DOHH2 (cell line): ENCODE data around the gene GRM4.

Experiments
- H3F3A ChIP-seq: fragments of 200-600 bp; sonication (generic), shearing (Covaris generic); 2 replicates; pipeline ENCODE4 v1.6.0; 2016; ENCODE audit warnings: antibody characterized with exemption, mild to moderate bottlenecking; ENCODE audit not compliant: control insufficient read depth, insufficient read depth
- H3K27ac ChIP-seq: fragments of 200-600 bp; sonication (generic); 2 replicates; pipeline ENCODE4 v1.5.1; 2014; ENCODE audit warnings: low read depth, mild to moderate bottlenecking, low read length, moderate library complexity
- H3K27me3 ChIP-seq: fragments of 200-600 bp; sonication (generic); 2 replicates; pipeline ENCODE4 v1.6.1; 2014; ENCODE audit warnings: mild to moderate bottlenecking, low read length, mixed read lengths; ENCODE audit not compliant: control insufficient read depth
- H3K36me3 ChIP-seq: fragments of 200-600 bp; sonication (generic); 2 replicates; pipeline ENCODE4 v1.6.1; 2014; ENCODE audit warnings: mild to moderate bottlenecking, low read length, moderate library complexity, mixed read lengths; ENCODE audit not compliant: control insufficient read depth
- H3K4me1 ChIP-seq: fragments of 200-600 bp; sonication (generic); 2 replicates; pipeline ENCODE4 v1.6.1; 2014; ENCODE audit warnings: mild to moderate bottlenecking, low read length, mixed read lengths; ENCODE audit not compliant: control insufficient read depth
- H3K4me2 ChIP-seq: fragments of 200-600 bp; sonication (generic); 2 replicates; pipeline ENCODE4 v1.6.0; 2014; ENCODE audit warnings: mild to moderate bottlenecking, low read length, moderate library complexity
- H3K4me3 ChIP-seq: fragments of 200-600 bp; sonication (generic); 2 replicates; pipeline ENCODE4 v1.5.1; 2014; ENCODE audit warnings: mild to moderate bottlenecking, low read length, mixed read lengths
- H3K79me2 ChIP-seq: fragments of 200-600 bp; sonication (generic); 2 replicates; pipeline ENCODE4 v1.6.1; 2014; ENCODE audit warnings: mild to moderate bottlenecking, low read length, mixed read lengths; ENCODE audit not compliant: control insufficient read depth
- H3K9me2 ChIP-seq: fragments of 200-600 bp; sonication (generic); replicated peaks from 2 replicates; pipeline ENCODE4 v1.6.1; 2014; ENCODE audit warnings: mild to moderate bottlenecking, low read length, mixed read lengths; ENCODE audit not compliant: control insufficient read depth
- H3K9me3 ChIP-seq: fragments of 200-600 bp; sonication (generic); 2 replicates; pipeline ENCODE4 v1.6.1; 2014; ENCODE audit warnings: antibody characterized with exemption, low read length, mixed read lengths; ENCODE audit not compliant: control insufficient read depth, insufficient read depth
- H4K20me1 ChIP-seq: fragments of 200-600 bp; sonication (generic); 2 replicates; pipeline ENCODE4 v1.6.0; 2014; ENCODE audit warnings: low read depth, mild to moderate bottlenecking, antibody characterized with exemption, low read length, moderate library complexity; ENCODE audit not compliant: control insufficient read depth, insufficient read depth
- CTCF ChIP-seq: fragments of 200-600 bp; sonication (generic); IDR thresholded peaks from one replicate; pipeline ENCODE4 v1.5.1; 2014; ENCODE audit warnings: antibody characterized with exemption, mild to moderate bottlenecking, low read depth, low read length; ENCODE audit not compliant: poor library complexity, severe bottlenecking
- EZH2phosphoT487 ChIP-seq: fragments of 200-600 bp; sonication (generic); IDR thresholded peaks from 2 replicates; pipeline ENCODE4 v1.6.1; 2017; ENCODE audit warnings: borderline replicate concordance, mild to moderate bottlenecking, antibody characterized with exemption, low read length, moderate library complexity, mixed read lengths

The GRM4 gene

DNA sequence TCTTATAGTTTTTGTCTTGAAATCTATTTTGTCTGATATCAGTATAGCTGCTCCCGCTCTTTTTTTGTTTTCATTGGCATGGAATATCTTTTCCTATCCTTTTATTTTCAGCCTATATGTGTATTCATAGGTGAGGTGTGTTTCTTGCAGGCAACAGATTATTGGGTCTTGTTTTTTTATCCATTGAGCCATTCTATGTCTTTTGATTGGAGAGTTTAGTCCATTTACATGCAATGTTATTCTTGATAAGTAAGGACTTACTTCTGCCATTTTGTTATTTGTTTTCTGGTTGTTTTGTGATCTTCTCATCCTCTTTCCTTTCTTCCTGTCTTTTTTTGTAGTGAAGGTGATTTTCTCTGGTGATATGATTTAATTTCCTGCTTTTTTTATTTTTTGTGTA is 24.0 kb upstream of the GRM4 start:
- no peak for TF ChIP-seq CTCF
- no peak for TF ChIP-seq EZH2phosphoT487
- H3K9me3 ChIP-seq = no peaks in the 10 kb centered on the region
- H3K79me2 ChIP-seq = no peaks in the 10 kb centered on the region
- no peak overlapping the region for H3K27ac ChIP-seq
- H4K20me1 ChIP-seq = no peaks in the 10 kb centered on the region
- no peaks in the 10 kb centered on the region for H3K9me2 ChIP-seq
- H3K4me3 ChIP-seq = no peak overlapping the region
- H3K36me3 ChIP-seq = no peaks in the 10 kb centered on the region
- H3K27me3 ChIP-seq = no peaks in the 10 kb centered on the region
- no peaks in the 10 kb centered on the region for H3K4me1 ChIP-seq
- no peaks in the 10 kb centered on the region for H3F3A ChIP-seq
- H3K4me2 ChIP-seq = no peak overlapping the region

GRCh38 chr6:34161857-34162515 is 16.1 kb upstream of the GRM4 start:
- TF ChIP-seq EZH2phosphoT487 = no peak
- TF ChIP-seq CTCF = no peak
- Histone ChIP-seq H3K79me2 (no peaks in the 10 kb centered on the region), H3K4me1 (peaks cover 17% of the 10 kb centered on the region), H3K27ac (no peak overlapping the region), H3F3A (no peaks in the 10 kb centered on the region), H3K36me3 (no peaks in the 10 kb centered on the region), H3K4me3 (no peak overlapping the region), H3K27me3 (peaks cover 8% of the 10 kb centered on the region), H4K20me1 (no peaks in the 10 kb centered on the region), H3K4me2 (no peak overlapping the region), H3K9me2 (no peaks in the 10 kb centered on the region), H3K9me3 (no peaks in the 10 kb centered on the region)

DNA sequence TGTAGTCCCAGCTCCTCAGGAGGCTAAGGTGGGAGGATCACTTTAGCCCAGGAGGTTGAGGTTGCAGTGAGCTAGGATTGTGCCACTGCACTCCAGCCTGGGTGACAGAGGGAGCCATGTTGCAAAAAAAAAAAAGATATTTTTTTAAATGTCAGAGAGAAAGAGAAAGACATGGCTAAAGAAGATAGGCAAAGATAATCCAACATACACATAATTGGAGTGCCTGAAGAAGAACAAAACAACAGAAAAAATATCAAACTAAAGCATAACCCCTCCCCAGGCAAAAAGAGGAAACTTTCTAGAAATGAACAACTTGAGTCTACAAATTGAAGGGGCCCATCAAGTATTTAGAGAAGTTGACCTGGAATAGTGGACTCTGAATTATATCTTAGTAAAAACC is 14.0 kb upstream of the GRM4 start:
- no peaks in the 10 kb centered on the region for H3F3A ChIP-seq
- H3K4me3 ChIP-seq = no peak overlapping the region
- no peaks in the 10 kb centered on the region for H3K9me2 ChIP-seq
- peaks cover 10% of the 10 kb centered on the region for H3K27me3 ChIP-seq
- H3K4me1 ChIP-seq = peaks cover 20% of the 10 kb centered on the region
- no peaks in the 10 kb centered on the region for H3K36me3 ChIP-seq
- no peak overlapping the region for H3K27ac ChIP-seq
- no peak overlapping the region for H3K4me2 ChIP-seq
- H3K79me2 ChIP-seq = no peaks in the 10 kb centered on the region
- H3K9me3 ChIP-seq = no peaks in the 10 kb centered on the region
- TF ChIP-seq CTCF (no peak), EZH2phosphoT487 (no peak)
- H4K20me1 ChIP-seq = no peaks in the 10 kb centered on the region
